HEK293T (cell line): ENCODE data around the gene MAP7.

Experiments
- BHLHE40 ChIP-seq: fragments of 450-650 bp; IDR thresholded peaks from 2 replicates; pipeline ENCODE4 v1.6.1; 2016; ENCODE audit warnings: mild to moderate bottlenecking, moderate library complexity, borderline replicate concordance
- ELF4 ChIP-seq: fragments of 450-650 bp; IDR thresholded peaks from 2 replicates; pipeline ENCODE4 v1.6.1; 2017; ENCODE audit warnings: antibody characterized with exemption
- FOXA1 ChIP-seq: fragments of 450-650 bp; IDR thresholded peaks from 2 replicates; pipeline ENCODE4 v1.6.1; 2016; ENCODE audit warnings: mild to moderate bottlenecking
- FOXK2 ChIP-seq: fragments of 450-650 bp; IDR thresholded peaks from 2 replicates; pipeline ENCODE4 v1.6.1; 2016; ENCODE audit warnings: mild to moderate bottlenecking
- FOXM1 ChIP-seq: fragments of 450-650 bp; IDR thresholded peaks from 2 replicates; pipeline ENCODE4 v1.6.1; 2017; ENCODE audit warnings: mild to moderate bottlenecking, borderline replicate concordance
- HDGF ChIP-seq: fragments of 450-650 bp; IDR thresholded peaks from 2 replicates; pipeline ENCODE4 v1.6.1; 2017; ENCODE audit warnings: antibody characterized with exemption, borderline replicate concordance
- L3MBTL2 ChIP-seq: fragments of 450-650 bp; conservative IDR thresholded peaks from 2 replicates; pipeline ENCODE4 v1.6.1; 2016; ENCODE audit warnings: mild to moderate bottlenecking
- NFRKB ChIP-seq: fragments of 450-650 bp; IDR thresholded peaks from 2 replicates; pipeline ENCODE4 v1.6.1; 2016; ENCODE audit warnings: mild to moderate bottlenecking, moderate library complexity
- SP1 ChIP-seq: fragments of 450-650 bp; IDR thresholded peaks from 2 replicates; pipeline ENCODE4 v1.6.1; 2017
- SUZ12 ChIP-seq: fragments of 450-650 bp; IDR thresholded peaks from 2 replicates; pipeline ENCODE4 v1.6.1; 2016; ENCODE audit warnings: mild to moderate bottlenecking
- TARDBP ChIP-seq: fragments of 450-650 bp; IDR thresholded peaks from 2 replicates; pipeline ENCODE4 v1.6.1; 2016

DNA sequence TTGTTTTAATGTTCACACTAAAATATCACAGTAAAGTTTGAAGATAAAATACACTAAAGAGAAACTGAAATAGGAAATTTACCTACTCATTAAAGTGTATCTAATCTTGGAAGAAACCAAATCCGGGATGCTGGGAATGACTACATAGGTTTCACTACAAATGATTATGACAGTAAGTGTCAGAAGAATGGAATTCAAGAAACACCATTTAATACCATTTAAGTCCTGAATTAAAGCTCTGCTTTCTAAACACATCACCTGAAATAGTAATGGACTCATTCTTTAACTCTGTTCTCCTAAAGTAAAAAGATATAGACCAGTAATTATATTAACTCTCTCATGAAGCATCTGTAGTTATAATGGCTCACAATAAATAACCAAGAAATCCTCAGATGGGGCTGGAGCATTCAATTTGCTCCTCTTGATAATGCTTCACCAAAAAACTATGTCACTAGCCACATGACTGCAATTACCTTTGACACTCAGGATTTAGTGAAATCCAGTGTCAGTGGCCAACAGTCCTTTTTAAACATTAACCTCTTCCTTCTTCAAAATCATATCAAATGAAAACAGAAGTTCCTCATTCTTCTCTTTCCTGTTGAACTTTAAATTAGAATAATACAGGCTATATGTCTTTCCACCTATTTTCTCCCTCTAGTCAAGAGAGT, 41.4 kb downstream of the MAP7 start:
- TF ChIP-seq FOXM1 (no peak), HDGF (no peak), BHLHE40 (no peak), FOXA1 (no peak), FOXK2 (no peak), ELF4 (no peak), NFRKB (no peak), SUZ12 (no peak), SP1 (no peak), TARDBP (no peak), L3MBTL2 (no peak)
